ENCODE data around the gene BANF1.

DNA sequence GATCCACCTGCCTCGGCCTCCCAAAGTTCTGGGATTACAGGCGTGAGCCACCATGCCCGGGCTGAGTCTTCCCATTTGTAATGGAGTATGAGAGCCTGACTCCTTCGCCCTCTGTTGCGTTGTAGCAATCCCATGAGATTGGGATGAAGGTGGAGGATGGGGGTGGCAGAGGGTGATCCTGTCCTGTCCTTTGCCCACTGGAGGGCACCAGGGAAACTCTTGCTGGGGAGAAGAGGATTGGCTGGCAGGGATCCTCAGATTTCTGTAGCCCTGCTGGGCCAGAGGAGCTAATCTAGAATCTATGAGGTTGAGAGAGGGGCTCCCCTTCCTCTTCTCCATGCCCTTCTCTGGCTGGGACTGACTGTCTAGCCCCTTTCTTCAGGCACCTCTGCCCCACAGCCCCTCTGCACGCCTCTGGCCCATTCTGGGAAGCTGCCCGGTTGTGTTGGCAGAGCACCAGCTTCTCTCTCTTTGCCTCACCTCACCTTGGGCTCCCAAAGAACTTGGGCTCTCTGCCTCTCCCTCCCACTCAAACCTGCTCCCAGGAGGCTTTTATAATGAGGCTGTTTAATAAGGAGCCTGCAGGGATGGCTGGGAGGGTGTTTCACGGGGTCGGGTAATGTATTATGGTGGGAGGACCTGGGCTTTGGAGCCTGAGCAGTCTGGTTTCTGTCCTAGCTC, 33.5 kb downstream of the BANF1 start:
- TF ChIP-seq EGR1 (IDR thresholded peaks at IDR 0.05) (no peak), RAD21 (IDR thresholded peaks at IDR 0.05; ENCODE audit: low read depth) (no peak), TAF1 (IDR thresholded peaks at IDR 0.05; ENCODE audit: low read depth) (no peak)
- TF ChIP-seq, protein P1, sequence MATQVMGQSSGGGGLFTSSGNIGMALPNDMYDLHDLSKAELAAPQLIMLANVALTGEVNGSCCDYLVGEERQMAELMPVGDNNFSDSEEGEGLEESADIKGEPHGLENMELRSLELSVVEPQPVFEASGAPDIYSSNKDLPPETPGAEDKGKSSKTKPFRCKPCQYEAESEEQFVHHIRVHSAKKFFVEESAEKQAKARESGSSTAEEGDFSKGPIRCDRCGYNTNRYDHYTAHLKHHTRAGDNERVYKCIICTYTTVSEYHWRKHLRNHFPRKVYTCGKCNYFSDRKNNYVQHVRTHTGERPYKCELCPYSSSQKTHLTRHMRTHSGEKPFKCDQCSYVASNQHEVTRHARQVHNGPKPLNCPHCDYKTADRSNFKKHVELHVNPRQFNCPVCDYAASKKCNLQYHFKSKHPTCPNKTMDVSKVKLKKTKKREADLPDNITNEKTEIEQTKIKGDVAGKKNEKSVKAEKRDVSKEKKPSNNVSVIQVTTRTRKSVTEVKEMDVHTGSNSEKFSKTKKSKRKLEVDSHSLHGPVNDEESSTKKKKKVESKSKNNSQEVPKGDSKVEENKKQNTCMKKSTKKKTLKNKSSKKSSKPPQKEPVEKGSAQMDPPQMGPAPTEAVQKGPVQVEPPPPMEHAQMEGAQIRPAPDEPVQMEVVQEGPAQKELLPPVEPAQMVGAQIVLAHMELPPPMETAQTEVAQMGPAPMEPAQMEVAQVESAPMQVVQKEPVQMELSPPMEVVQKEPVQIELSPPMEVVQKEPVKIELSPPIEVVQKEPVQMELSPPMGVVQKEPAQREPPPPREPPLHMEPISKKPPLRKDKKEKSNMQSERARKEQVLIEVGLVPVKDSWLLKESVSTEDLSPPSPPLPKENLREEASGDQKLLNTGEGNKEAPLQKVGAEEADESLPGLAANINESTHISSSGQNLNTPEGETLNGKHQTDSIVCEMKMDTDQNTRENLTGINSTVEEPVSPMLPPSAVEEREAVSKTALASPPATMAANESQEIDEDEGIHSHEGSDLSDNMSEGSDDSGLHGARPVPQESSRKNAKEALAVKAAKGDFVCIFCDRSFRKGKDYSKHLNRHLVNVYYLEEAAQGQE (IDR thresholded peaks at IDR 0.05; ENCODE audit: low read depth): no peak
